Measurements from ENCODE around the gene GPBP1.
"Not testable (repeated sequence)": the region's sequence is repeated elsewhere in the genome, so short reads cannot be mapped to it uniquely, and the experiment has no call there.

GPBP1 gene

GRCh38 chr5:57176350-57176857 lies 2.5 kb downstream of the GPBP1 start:
- no peak for DNase-seq (ENCODE audit: low read depth, low spot score)

GRCh38 chr5:57177479-57178156 lies 3.8 kb downstream of the GPBP1 start:
- no peak for DNase-seq (ENCODE audit: low read depth, low spot score)

GRCh38 chr5:57178238-57178637 lies 4.4 kb downstream of the GPBP1 start:
- DNase-seq (ENCODE audit: low read depth, low spot score): not testable (repeated sequence)

GRCh38 chr5:57179262-57180200 lies 5.7 kb downstream of the GPBP1 start:
- DNase-seq (ENCODE audit: low read depth, low spot score): no peak

- DNase-seq (ENCODE audit: low read depth, low spot score): no peak
Observed at GRCh38 chr5:57181154-57181553, 7.3 kb downstream of the GPBP1 start.

- DNase-seq (ENCODE audit: low read depth, low spot score): no peak
Observed at GRCh38 chr5:57184322-57184721, 10.5 kb downstream of the GPBP1 start.

GRCh38 chr5:57185313-57185712 lies 11.5 kb downstream of the GPBP1 start:
- no peak for DNase-seq (ENCODE audit: low read depth, low spot score)

GRCh38 chr5:57186194-57186593 lies 12.3 kb downstream of the GPBP1 start:
- no peak for DNase-seq (ENCODE audit: low read depth, low spot score)

- DNase-seq (ENCODE audit: low read depth, low spot score): not testable (repeated sequence)
Observed at GRCh38 chr5:57187977-57188376, 14.1 kb downstream of the GPBP1 start.

- no peak for DNase-seq (ENCODE audit: low read depth, low spot score)
Observed at GRCh38 chr5:57189515-57189914, 15.7 kb downstream of the GPBP1 start.

- no peak for DNase-seq (ENCODE audit: low read depth, low spot score)
Observed at GRCh38 chr5:57190593-57190992, 16.7 kb downstream of the GPBP1 start.

- DNase-seq (ENCODE audit: low read depth, low spot score): no peak
Observed at GRCh38 chr5:57191163-57191562, 17.3 kb downstream of the GPBP1 start.

- DNase-seq (ENCODE audit: low read depth, low spot score): no peak
Observed at GRCh38 chr5:57191986-57192385, 18.1 kb downstream of the GPBP1 start.

GRCh38 chr5:57192832-57193231 lies 19.0 kb downstream of the GPBP1 start:
- not testable (repeated sequence) for DNase-seq (ENCODE audit: low read depth, low spot score)

GRCh38 chr5:57193757-57194413 lies 20.0 kb downstream of the GPBP1 start:
- DNase-seq (ENCODE audit: low read depth, low spot score): no peak

- no peak for DNase-seq (ENCODE audit: low read depth, low spot score)
Observed at GRCh38 chr5:57194653-57195052, 20.8 kb downstream of the GPBP1 start.

GRCh38 chr5:57195060-57195459 lies 21.2 kb downstream of the GPBP1 start:
- no peak for DNase-seq (ENCODE audit: low read depth, low spot score)

- DNase-seq (ENCODE audit: low read depth, low spot score): no peak
Observed at GRCh38 chr5:57199866-57200265, 26.0 kb downstream of the GPBP1 start.

GRCh38 chr5:57202811-57203210 lies 29.0 kb downstream of the GPBP1 start:
- no peak for DNase-seq (ENCODE audit: low read depth, low spot score)

- DNase-seq (ENCODE audit: low read depth, low spot score): no peak
Observed at GRCh38 chr5:57207007-57207653, 33.3 kb downstream of the GPBP1 start.

- DNase-seq (ENCODE audit: low read depth, low spot score): no peak
Observed at GRCh38 chr5:57207681-57208080, 33.8 kb downstream of the GPBP1 start.

All from activated naive CD8-positive, alpha-beta T cell treated with anti-CD3 and anti-CD28 coated beads, Interleukin-2, amount 50 U/mL, for 16 hours (primary cell).